CD4-positive, alpha-beta T cell treated with Interleukin-4 for 1 hour (primary cell): Measurements from ENCODE around the gene ZNF277.
"Not testable (repeated sequence)": the region's sequence is repeated elsewhere in the genome, so short reads cannot be mapped to it uniquely, and the experiment has no call there.

Source experiments
- DNase-seq, 2 donors: peaks; one replicate each; pipeline ENCODE4 v3.0.0-alpha.2; 2020 to 2022

Gene ZNF277

DNA sequence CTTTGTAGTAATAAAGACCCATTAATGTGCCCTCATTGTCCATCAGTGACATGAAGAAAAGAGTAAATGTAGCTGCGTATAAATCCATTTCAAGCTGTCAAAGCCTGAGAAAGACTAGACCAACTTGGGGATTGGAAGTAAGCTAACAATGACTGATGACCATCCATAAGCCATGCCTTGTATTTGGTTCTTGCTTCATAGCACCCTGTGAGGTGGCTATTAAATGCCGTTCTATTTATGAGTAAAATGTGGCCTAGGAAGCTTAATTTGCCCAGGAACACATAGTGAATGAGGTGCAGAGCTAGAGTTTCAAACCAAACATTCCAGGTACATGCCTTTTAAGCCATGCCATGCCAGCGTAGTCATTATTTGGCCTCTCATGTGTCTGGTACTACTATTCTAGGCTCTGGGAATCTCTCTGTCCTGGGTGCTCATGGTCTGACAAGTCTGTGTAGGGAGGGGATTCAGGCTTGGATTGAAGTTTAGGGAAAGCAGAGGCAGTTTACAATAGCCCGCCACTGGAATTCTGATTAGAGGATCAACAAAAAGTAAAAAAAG lies 92.1 kb downstream of the ZNF277 start:
- DNase-seq, result no peak

DNA sequence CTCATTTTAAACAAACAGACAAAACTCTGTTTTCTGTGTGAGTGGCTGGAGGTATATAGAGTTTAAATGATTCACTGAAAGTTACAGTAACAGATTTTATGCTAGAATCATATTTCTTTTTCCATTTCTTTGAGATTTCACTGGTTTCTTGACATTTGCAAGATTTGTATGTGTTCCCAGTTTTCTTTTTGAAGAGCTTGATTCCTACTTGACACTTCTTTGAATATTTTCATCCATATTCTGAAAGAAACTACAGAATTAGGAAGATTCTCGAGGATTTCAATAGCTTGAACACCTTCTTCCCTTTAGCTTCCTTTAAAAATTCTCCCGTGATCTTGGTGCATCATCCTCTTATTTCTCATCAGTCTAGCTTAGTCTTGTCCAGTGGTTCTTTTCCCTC lies 93.6 kb downstream of the ZNF277 start:
- no peak for DNase-seq

- DNase-seq, result no peak
Observed at GRCh38 chr7:112300831-112301407, 94.4 kb downstream of the ZNF277 start.

DNA sequence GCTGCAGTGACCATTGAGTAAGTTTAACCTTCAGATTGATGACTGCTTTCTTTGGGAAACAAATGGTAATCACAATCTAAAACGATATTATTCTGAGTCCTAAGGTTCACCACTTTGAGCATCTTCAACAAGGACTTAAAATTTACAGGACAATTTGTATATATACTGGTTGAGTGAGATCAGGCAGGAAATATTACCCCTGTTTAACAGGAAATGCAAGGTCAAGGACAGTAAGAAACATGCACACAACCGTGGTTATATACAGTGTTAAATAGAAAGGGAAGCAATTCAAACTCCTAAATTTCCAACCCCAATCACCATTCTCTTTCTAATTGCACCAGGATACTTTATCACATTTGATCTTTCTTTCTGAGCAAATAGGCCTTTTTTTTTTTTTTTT lies 96.1 kb downstream of the ZNF277 start:
- DNase-seq, result no peak

GRCh38 chr7:112306903-112307302 lies 100.4 kb downstream of the ZNF277 start:
- DNase-seq, result no peak

DNA sequence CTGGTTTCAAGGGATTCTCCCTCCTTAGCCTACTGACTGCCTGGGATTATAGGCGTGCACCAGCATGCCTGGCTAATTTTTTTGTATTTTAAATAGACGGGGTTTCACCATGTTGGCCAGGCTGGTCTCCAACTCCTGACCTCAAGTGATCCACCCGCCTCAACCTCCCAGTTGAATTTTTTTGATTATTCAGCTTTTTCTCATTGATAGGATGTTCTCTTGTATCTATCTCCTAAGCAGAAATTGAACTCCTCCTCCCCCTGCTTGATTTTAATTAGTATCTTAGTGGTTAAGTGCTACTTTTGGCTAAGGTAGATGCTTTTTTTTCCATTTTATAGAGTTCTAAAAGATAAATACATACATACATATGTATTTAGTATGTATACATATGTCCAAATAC lies 101.0 kb downstream of the ZNF277 start:
- DNase-seq, result no peak

- DNase-seq, result no peak
Observed at GRCh38 chr7:112308974-112309373, 102.5 kb downstream of the ZNF277 start.

DNA sequence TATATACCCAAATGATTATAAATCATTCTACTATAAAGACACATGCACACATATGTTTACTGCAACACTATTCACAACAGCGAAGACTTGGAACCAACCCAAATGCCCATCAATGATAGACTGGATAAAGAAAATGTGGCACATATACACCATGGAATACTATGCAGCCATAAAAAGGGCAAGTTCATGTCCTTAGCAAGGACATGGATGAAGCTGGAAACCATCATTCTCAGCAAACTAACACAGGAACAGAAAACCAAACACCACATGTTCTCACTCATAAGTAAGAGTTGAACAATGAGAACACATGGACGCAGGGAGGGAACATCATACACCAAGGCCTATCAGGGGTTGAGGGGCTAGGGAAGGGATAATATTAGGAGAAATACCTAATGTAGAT lies 110.3 kb downstream of the ZNF277 start:
- not testable (repeated sequence) for DNase-seq

- DNase-seq, result no peak
Observed at GRCh38 chr7:112322070-112322469, 115.6 kb downstream of the ZNF277 start.

GRCh38 chr7:112327566-112327965 lies 121.1 kb downstream of the ZNF277 start:
- no peak for DNase-seq

GRCh38 chr7:112331492-112331891 lies 125.0 kb downstream of the ZNF277 start:
- no peak for DNase-seq

GRCh38 chr7:112334366-112334765 lies 127.9 kb downstream of the ZNF277 start:
- no peak for DNase-seq

GRCh38 chr7:112336261-112336660 lies 129.8 kb downstream of the ZNF277 start:
- no peak for DNase-seq

GRCh38 chr7:112336936-112337576 lies 130.6 kb downstream of the ZNF277 start:
- DNase-seq, result no peak

GRCh38 chr7:112337892-112338291 lies 131.4 kb downstream of the ZNF277 start:
- no peak for DNase-seq

DNA sequence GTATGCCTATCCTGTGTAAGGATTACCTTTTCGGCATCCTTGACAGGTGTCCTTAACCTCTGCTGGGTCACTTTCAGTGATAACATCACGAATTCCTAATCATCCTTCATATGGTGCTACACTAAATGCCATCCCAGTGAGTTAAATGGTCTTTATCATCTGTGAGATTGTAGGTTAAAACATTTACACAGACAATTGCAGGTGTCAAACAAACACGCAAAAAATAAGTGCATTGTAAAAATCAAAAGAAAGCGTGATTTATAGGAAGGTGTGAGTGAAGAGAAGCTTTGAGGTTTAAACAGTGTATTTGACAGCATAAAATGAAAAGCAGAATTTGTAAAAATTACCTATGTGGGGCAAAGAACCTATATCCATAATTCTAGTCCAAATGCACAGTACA lies 132.3 kb downstream of the ZNF277 start:
- DNase-seq, result no peak

GRCh38 chr7:112341464-112341863 lies 135.0 kb downstream of the ZNF277 start:
- no peak for DNase-seq

DNA sequence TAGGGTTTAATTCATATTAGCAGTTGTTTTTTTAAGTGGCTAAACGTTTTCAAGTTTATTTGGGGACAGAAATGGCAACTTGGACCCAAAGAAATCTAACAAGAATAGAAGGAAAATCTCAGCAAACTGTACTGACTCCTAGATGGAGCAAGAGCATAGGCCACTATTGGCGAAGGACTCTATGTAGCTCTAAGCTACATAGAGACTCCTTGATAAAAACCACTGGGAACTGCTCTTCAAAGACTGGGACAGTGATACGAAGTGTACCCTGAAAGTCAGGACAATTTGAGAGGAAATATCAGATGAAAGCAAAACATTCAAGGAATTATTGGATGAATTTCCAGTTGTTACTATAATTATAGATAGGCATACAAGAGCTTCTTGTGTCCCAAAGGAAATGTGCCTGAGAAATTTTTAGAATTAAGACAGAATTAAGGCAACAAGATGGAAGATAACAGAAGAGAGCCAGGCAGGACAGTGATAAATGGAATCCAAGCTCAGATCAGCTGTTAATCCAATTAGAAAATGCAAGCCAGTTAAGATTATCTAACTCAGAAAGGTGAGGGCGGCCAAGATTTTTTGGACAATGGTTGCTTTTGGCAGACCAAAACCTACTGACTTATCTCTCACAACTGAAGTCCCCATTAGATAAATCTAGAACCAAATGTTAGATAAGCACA lies 140.0 kb downstream of the ZNF277 start:
- DNase-seq, result no peak

- no peak for DNase-seq
Observed at GRCh38 chr7:112347088-112347487, 140.6 kb downstream of the ZNF277 start.

DNA sequence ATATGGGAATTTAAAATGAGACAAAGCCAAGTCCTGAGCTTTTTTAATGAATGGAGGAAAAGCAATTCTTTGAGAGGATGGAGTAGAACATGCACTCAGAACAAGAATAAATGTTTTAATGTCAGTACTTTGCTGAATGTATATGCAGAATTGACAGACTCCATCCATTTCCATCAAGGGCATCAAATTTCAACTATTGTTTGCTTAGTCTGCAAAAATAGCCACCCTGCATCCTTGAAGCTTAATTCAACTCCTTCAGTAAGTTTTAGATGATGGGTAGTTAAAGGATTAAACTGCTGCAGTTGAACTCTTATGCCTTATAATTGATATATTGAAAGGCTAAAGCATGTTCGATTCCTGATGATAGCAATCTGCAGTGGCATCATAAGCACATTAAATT lies 144.1 kb downstream of the ZNF277 start:
- DNase-seq, result no peak

- no peak for DNase-seq
Observed at GRCh38 chr7:112356596-112356995, 150.1 kb downstream of the ZNF277 start.

- no peak for DNase-seq
Observed at GRCh38 chr7:112357136-112357535, 150.6 kb downstream of the ZNF277 start.

- no peak for DNase-seq
Observed at GRCh38 chr7:112358513-112358912, 152.0 kb downstream of the ZNF277 start.

- no peak for DNase-seq
Observed at GRCh38 chr7:112359086-112359485, 152.6 kb downstream of the ZNF277 start.
